ENCODE data around the gene STAT6.

The STAT6 gene

GRCh38 chr12:57087691-57088353, 23.3 kb downstream of the STAT6 start (continued):
- TF ChIP-seq ZNF561 (tag by site-specific recombination; IDR thresholded peaks at IDR 0.05; ENCODE audit: borderline replicate concordance), result no peak; the same call in 1 of the 2 replicates
- no peak for TF ChIP-seq TCF7L2 (IDR thresholded peaks at IDR 0.05; ENCODE audit: borderline replicate concordance, low read depth, low read length)
- TF ChIP-seq BCL11B (tag by site-specific recombination; IDR thresholded peaks at IDR 0.05; ENCODE audit: low read depth), result 0 out of 2 replicates have a peak, but pooled peaks have one; percentile 50
- TF ChIP-seq ZNF133 (tag by site-specific recombination; IDR thresholded peaks at IDR 0.05), result no peak
- no peak for TF ChIP-seq ZNF768 (tag by site-specific recombination; IDR thresholded peaks at IDR 0.05)
- TF ChIP-seq BCL11A (tag by site-specific recombination; IDR thresholded peaks at IDR 0.05; ENCODE audit: low read depth), result no peak
- peak; percentile 64; the same call in 1 of the 2 replicates for TF ChIP-seq ZNF600 (tag by site-specific recombination; IDR thresholded peaks at IDR 0.05)
- TF ChIP-seq KLF17 (tag by site-specific recombination; IDR thresholded peaks at IDR 0.05), result peak; percentile 43; the same call in 1 of the 2 replicates
- no peak for TF ChIP-seq ZNF292 (tag by site-specific recombination; IDR thresholded peaks at IDR 0.05; ENCODE audit: borderline replicate concordance, low read depth)
- no peak for TF ChIP-seq ZNF341 (tag by site-specific recombination; IDR thresholded peaks at IDR 0.05; ENCODE audit: low read depth)
- TF ChIP-seq KLF9 (tag by site-specific recombination; IDR thresholded peaks at IDR 0.05; ENCODE audit: low read depth), result peak; percentile 29; the same call in 1 of the 2 replicates
- TF ChIP-seq ZNF114 (tag by site-specific recombination; IDR thresholded peaks at IDR 0.05), result no peak
- TF ChIP-seq ZNF416 (tag by site-specific recombination; IDR thresholded peaks at IDR 0.05), result no peak
- TF ChIP-seq ZNF335 (tag by site-specific recombination; conservative IDR thresholded peaks at IDR 0.05), result peak; percentile 65; the same call in 1 of the 2 replicates
- peak; percentile 86 for TF ChIP-seq SCRT2 (tag by site-specific recombination; IDR thresholded peaks at IDR 0.05)
- no peak for TF ChIP-seq ZNF394 (tag by site-specific recombination; IDR thresholded peaks at IDR 0.05; ENCODE audit: borderline replicate concordance)
- no peak for TF ChIP-seq KLF8 (tag by site-specific recombination; IDR thresholded peaks at IDR 0.05)
- TF ChIP-seq KLF16 (tag by site-specific recombination; IDR thresholded peaks at IDR 0.05), result no peak
- TF ChIP-seq PRDM4 (tag by site-specific recombination; IDR thresholded peaks at IDR 0.05), result no peak
- TF ChIP-seq SP3 (tag by site-specific recombination; IDR thresholded peaks at IDR 0.05), result peak; percentile 87
- TF ChIP-seq ZBTB20 (tag by site-specific recombination; IDR thresholded peaks at IDR 0.05), result peak; percentile 46; the same call in 1 of the 2 replicates
- peak; percentile 12; the same call in 1 of the 2 replicates for TF ChIP-seq ZFP69B (tag by site-specific recombination; IDR thresholded peaks at IDR 0.05)
- TF ChIP-seq ZSCAN16 (tag by site-specific recombination; IDR thresholded peaks at IDR 0.05), result no peak
- no peak for TF ChIP-seq CTCF (tag by site-specific recombination; IDR thresholded peaks at IDR 0.05)
- no peak for TF ChIP-seq PBX3 (CRISPR knock-in tag; IDR thresholded peaks at IDR 0.05)
- 0 out of 2 replicates have a peak, but pooled peaks have one; percentile 54 for TF ChIP-seq ZFP37 (tag by site-specific recombination; IDR thresholded peaks at IDR 0.05)
- TF ChIP-seq ZNF311 (tag by site-specific recombination; IDR thresholded peaks at IDR 0.05; ENCODE audit: borderline replicate concordance), result no peak
